ENCODE data around the gene UMODL1.
A peak's percentile ranks its signal among the peaks of the same experiment; 100 is the strongest.

UMODL1 gene

DNA sequence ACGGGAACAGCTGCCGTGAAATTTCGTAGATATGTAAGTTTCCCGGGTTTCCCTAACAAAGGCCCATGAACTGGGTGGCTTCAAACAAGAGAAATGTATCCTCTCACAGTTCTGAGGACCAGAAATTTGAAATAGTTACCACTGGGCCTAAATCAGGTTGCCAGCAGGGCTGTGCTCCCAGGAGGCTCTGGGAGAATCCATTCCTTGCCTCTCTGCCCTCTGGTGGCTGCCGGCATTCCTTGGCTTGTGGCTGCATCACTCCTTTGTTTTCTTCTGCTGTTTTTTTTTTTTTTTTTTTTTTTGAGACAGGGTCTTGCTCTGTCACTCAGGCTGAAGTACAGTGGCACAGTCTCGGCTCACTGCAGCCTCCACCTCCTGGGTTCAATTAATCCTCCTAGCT, 23.7 kb downstream of the UMODL1 start:
- peak; percentile 22 for DNase-seq
- H4K91ac ChIP-seq (ENCODE audit: low read length) = no peak overlapping the region
- no peak overlapping the region for H3K4ac ChIP-seq (ENCODE audit: low read depth in 1 of 2, low read length in 2 of 2)
- no peak overlapping the region for H3K4me3 ChIP-seq (ENCODE audit: insufficient read depth in 1 of 2, low read depth in 1 of 2, low read length in 2 of 2)
- H3K27ac ChIP-seq (ENCODE audit: low read length, poor library complexity, severe bottlenecking) = peak overlapping the region; percentile 79
- no peak overlapping the region for H2BK15ac ChIP-seq (ENCODE audit: low read depth, poor library complexity, severe bottlenecking)
- H3K14ac ChIP-seq (ENCODE audit: low read length in 2 of 2) = no peak overlapping the region
- no peak overlapping the region for H3K4me2 ChIP-seq (ENCODE audit: low read length, poor library complexity, severe bottlenecking)
- H2AFZ ChIP-seq (ENCODE audit: low read depth, low read length) = no peak overlapping the region
- H3K9ac ChIP-seq (ENCODE audit: low read length) = no peak overlapping the region
- H2AK5ac ChIP-seq (ENCODE audit: low read length, severe bottlenecking) = peak overlapping the region; percentile 66
- H3K9me3 ChIP-seq (ENCODE audit: control insufficient read depth, low read length) = no peaks in the 10 kb centered on the region
- H3K4me1 ChIP-seq (ENCODE audit: control insufficient read depth, insufficient read depth, low read depth, low read length) = peaks cover 18% of the 10 kb centered on the region
- 99% methylated on average over 4 of the region's 6 CpGs for WGBS
- H4K8ac ChIP-seq (ENCODE audit: low read length) = no peak overlapping the region
- no peaks in the 10 kb centered on the region for H3K79me1 ChIP-seq (replicated peaks; ENCODE audit: low read length, poor library complexity, severe bottlenecking)
- H3K27me3 ChIP-seq (ENCODE audit: control insufficient read depth in 1 of 2, insufficient read depth in 1 of 2, low read length in 2 of 2) = peaks cover 0 to 28% of the 10 kb centered on the region in 2 experiments
- no peak overlapping the region for H3K23ac ChIP-seq (ENCODE audit: low read length in 2 of 2)
- no peak overlapping the region for H2BK5ac ChIP-seq (ENCODE audit: low read depth, low read length, poor library complexity, severe bottlenecking)
- no peak overlapping the region for H2BK12ac ChIP-seq (ENCODE audit: low read length in 2 of 2)
- H2BK120ac ChIP-seq (ENCODE audit: low read depth, low read length) = no peak overlapping the region
- H3K36me3 ChIP-seq (ENCODE audit: control insufficient read depth in 1 of 2, insufficient read depth in 2 of 2, low read depth in 1 of 2, low read length in 2 of 2) = no peaks in the 10 kb centered on the region
- peak overlapping the region in 1 of 2 experiments; percentile 48 for H3K18ac ChIP-seq (ENCODE audit: low read depth in 1 of 2, low read length in 2 of 2)

DNA sequence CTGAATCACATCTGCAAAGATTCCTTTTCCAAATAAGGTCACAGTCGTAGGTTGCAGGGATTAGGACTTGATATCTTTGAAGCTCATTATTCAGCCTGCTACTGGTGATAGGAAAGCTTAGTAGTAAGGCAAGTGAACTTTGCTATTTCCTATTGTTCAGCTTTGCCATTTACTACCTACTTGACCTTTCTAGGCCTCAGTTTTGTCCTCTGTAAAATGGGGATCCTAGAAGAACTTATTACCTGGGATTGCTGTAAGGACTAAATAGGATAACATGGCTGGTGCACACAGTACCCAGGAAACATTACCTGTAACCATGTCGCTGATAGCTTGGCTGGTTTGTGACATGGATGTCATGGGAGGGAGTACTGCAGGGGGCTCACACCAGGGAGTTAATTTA, 24.5 kb downstream of the UMODL1 start:
- Histone ChIP-seq H2AFZ (ENCODE audit: low read depth, low read length) (no peak overlapping the region), H4K8ac (ENCODE audit: low read length) (no peak overlapping the region), H2BK5ac (ENCODE audit: low read depth, low read length, poor library complexity, severe bottlenecking) (no peak overlapping the region), H3K4me1 (ENCODE audit: control insufficient read depth, insufficient read depth, low read depth, low read length) (peaks cover 18% of the 10 kb centered on the region), H3K79me1 (replicated peaks; ENCODE audit: low read length, poor library complexity, severe bottlenecking) (no peaks in the 10 kb centered on the region), H3K4ac (ENCODE audit: low read depth in 1 of 2, low read length in 2 of 2) (no peak overlapping the region), H2BK15ac (ENCODE audit: low read depth, poor library complexity, severe bottlenecking) (no peak overlapping the region), H3K4me3 (ENCODE audit: insufficient read depth in 1 of 2, low read depth in 1 of 2, low read length in 2 of 2) (no peak overlapping the region), H2BK12ac (ENCODE audit: low read length in 2 of 2) (peak overlapping the region in 1 of 2 experiments; percentile 18), H3K14ac (ENCODE audit: low read length in 2 of 2) (no peak overlapping the region), H3K36me3 (ENCODE audit: control insufficient read depth in 1 of 2, insufficient read depth in 2 of 2, low read depth in 1 of 2, low read length in 2 of 2) (no peaks in the 10 kb centered on the region), H3K4me2 (ENCODE audit: low read length, poor library complexity, severe bottlenecking) (no peak overlapping the region), H3K27ac (ENCODE audit: low read length, poor library complexity, severe bottlenecking) (no peak overlapping the region), H3K9me3 (ENCODE audit: control insufficient read depth, low read length) (no peaks in the 10 kb centered on the region), H3K9ac (ENCODE audit: low read length) (no peak overlapping the region), H3K27me3 (ENCODE audit: control insufficient read depth in 1 of 2, insufficient read depth in 1 of 2, low read length in 2 of 2) (peaks cover 0 to 23% of the 10 kb centered on the region in 2 experiments), H3K23ac (ENCODE audit: low read length in 2 of 2) (no peak overlapping the region), H3K18ac (ENCODE audit: low read depth in 1 of 2, low read length in 2 of 2) (no peak overlapping the region), H2BK120ac (ENCODE audit: low read depth, low read length) (no peak overlapping the region), H2AK5ac (ENCODE audit: low read length, severe bottlenecking) (no peak overlapping the region), H4K91ac (ENCODE audit: low read length) (no peak overlapping the region)
- 100% methylated on average over 1 of the region's 2 CpGs for WGBS
- no peak for DNase-seq

DNA sequence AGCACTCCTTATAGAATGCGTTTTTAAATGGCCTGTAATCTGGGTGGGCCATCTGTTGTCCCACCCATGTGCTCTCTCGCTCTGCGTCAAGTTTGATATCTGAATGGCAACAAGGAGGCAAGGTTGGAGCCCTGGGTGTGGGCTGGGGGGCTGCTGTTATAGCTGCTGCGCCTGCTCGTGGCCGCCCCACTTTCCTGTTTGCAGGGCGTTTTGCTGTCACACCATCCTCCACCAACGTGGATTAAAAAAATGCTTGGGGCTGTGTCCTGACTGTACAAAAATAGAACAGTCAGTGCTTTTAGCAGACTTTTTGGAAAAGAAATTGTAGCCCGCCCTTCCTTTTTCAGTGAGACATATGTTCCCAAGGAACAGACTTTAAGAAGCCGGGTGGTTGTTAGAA, 25.4 kb downstream of the UMODL1 start:
- Histone ChIP-seq H2BK120ac (ENCODE audit: low read depth, low read length) (peak overlapping the region; percentile 27), H3K79me1 (replicated peaks; ENCODE audit: low read length, poor library complexity, severe bottlenecking) (no peaks in the 10 kb centered on the region), H3K4me2 (ENCODE audit: low read length, poor library complexity, severe bottlenecking) (no peak overlapping the region), H4K91ac (ENCODE audit: low read length) (peak overlapping the region; percentile 93), H2BK12ac (ENCODE audit: low read length in 2 of 2) (peak overlapping the region; percentile 6 to 96), H3K4me3 (ENCODE audit: insufficient read depth in 1 of 2, low read depth in 1 of 2, low read length in 2 of 2) (no peak overlapping the region), H3K27me3 (ENCODE audit: control insufficient read depth in 1 of 2, insufficient read depth in 1 of 2, low read length in 2 of 2) (peaks cover 0 to 14% of the 10 kb centered on the region in 2 experiments), H3K18ac (ENCODE audit: low read depth in 1 of 2, low read length in 2 of 2) (peak overlapping the region; percentile 58 to 96), H3K9me3 (ENCODE audit: control insufficient read depth, low read length) (no peaks in the 10 kb centered on the region), H3K4ac (ENCODE audit: low read depth in 1 of 2, low read length in 2 of 2) (peak overlapping the region in 1 of 2 experiments; percentile 64), H3K36me3 (ENCODE audit: control insufficient read depth in 1 of 2, insufficient read depth in 2 of 2, low read depth in 1 of 2, low read length in 2 of 2) (no peaks in the 10 kb centered on the region), H3K27ac (ENCODE audit: low read length, poor library complexity, severe bottlenecking) (no peak overlapping the region), H2BK5ac (ENCODE audit: low read depth, low read length, poor library complexity, severe bottlenecking) (no peak overlapping the region), H3K23ac (ENCODE audit: low read length in 2 of 2) (no peak overlapping the region), H4K8ac (ENCODE audit: low read length) (peak overlapping the region; percentile 27), H2BK15ac (ENCODE audit: low read depth, poor library complexity, severe bottlenecking) (peak overlapping the region; percentile 12), H3K4me1 (ENCODE audit: control insufficient read depth, insufficient read depth, low read depth, low read length) (peaks cover 24% of the 10 kb centered on the region), H3K9ac (ENCODE audit: low read length) (peak overlapping the region; percentile 82), H2AK5ac (ENCODE audit: low read length, severe bottlenecking) (no peak overlapping the region), H3K14ac (ENCODE audit: low read length in 2 of 2) (no peak overlapping the region), H2AFZ (ENCODE audit: low read depth, low read length) (no peak overlapping the region)
- DNase-seq = no peak
- 81% methylated on average over 10 of the region's 10 CpGs for WGBS

DNA sequence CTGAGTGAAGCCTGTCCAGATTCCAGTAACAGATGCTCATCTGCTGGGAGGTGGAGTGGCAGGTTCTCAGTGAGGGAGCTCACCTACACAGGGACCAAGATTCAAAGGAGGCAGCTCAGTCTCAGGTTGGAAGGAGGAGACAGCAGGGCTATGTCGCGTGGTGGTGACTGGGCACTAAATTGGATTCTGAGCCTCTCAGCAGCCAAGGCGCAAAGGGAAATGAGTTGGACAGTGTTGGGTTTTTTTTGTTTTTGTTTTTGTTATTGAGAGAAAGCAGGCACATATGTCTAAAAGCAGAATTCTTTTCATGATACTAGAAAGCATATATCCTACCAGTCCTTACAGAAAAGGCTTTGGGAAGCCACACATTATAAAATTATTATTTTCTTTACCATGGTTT, 26.2 kb downstream of the UMODL1 start:
- no peak overlapping the region for H3K4me2 ChIP-seq (ENCODE audit: low read length, poor library complexity, severe bottlenecking)
- peak overlapping the region; percentile 92 for H2BK120ac ChIP-seq (ENCODE audit: low read depth, low read length)

More for the DNA sequence above, 26.2 kb downstream of the UMODL1 start:
- H3K36me3 ChIP-seq (ENCODE audit: control insufficient read depth in 1 of 2, insufficient read depth in 2 of 2, low read depth in 1 of 2, low read length in 2 of 2) = no peaks in the 10 kb centered on the region
- H3K4ac ChIP-seq (ENCODE audit: low read depth in 1 of 2, low read length in 2 of 2) = peak overlapping the region; percentile 64 to 81
- peak overlapping the region; percentile 82 for H3K9ac ChIP-seq (ENCODE audit: low read length)
- peaks cover 21% of the 10 kb centered on the region for H3K4me1 ChIP-seq (ENCODE audit: control insufficient read depth, insufficient read depth, low read depth, low read length)
- no peak overlapping the region for H2BK5ac ChIP-seq (ENCODE audit: low read depth, low read length, poor library complexity, severe bottlenecking)
- peak overlapping the region; percentile 33 for H2BK15ac ChIP-seq (ENCODE audit: low read depth, poor library complexity, severe bottlenecking)
- H3K14ac ChIP-seq (ENCODE audit: low read length in 2 of 2) = peak overlapping the region in 1 of 2 experiments; percentile 82
- no peak overlapping the region for H3K23ac ChIP-seq (ENCODE audit: low read length in 2 of 2)
- H3K18ac ChIP-seq (ENCODE audit: low read depth in 1 of 2, low read length in 2 of 2) = peak overlapping the region; percentile 89 to 92
- no peaks in the 10 kb centered on the region for H3K79me1 ChIP-seq (replicated peaks; ENCODE audit: low read length, poor library complexity, severe bottlenecking)
- H3K27ac ChIP-seq (ENCODE audit: low read length, poor library complexity, severe bottlenecking) = no peak overlapping the region
- DNase-seq = peak; percentile 65
- no peak overlapping the region for H3K4me3 ChIP-seq (ENCODE audit: insufficient read depth in 1 of 2, low read depth in 1 of 2, low read length in 2 of 2)
- peaks cover 0 to 6% of the 10 kb centered on the region in 2 experiments for H3K27me3 ChIP-seq (ENCODE audit: control insufficient read depth in 1 of 2, insufficient read depth in 1 of 2, low read length in 2 of 2)
- H4K8ac ChIP-seq (ENCODE audit: low read length) = peak overlapping the region; percentile 90
- H2AK5ac ChIP-seq (ENCODE audit: low read length, severe bottlenecking) = peak overlapping the region; percentile 93
- peak overlapping the region; percentile 99 to 100 for H2BK12ac ChIP-seq (ENCODE audit: low read length in 2 of 2)
- peak overlapping the region; percentile 83 for H2AFZ ChIP-seq (ENCODE audit: low read depth, low read length)
- H4K91ac ChIP-seq (ENCODE audit: low read length) = peak overlapping the region; percentile 98
- H3K9me3 ChIP-seq (ENCODE audit: control insufficient read depth, low read length) = no peaks in the 10 kb centered on the region
- WGBS = 20% methylated on average over 2 of the region's 3 CpGs

Measured in mesenchymal stem cell (in vitro differentiated cells and primary cell).